RWPE1 (cell line): ENCODE results near the gene LSM2.
"Not testable (repeated sequence)": the region's sequence is repeated elsewhere in the genome, so short reads cannot be mapped to it uniquely, and the experiment has no call there.

ENCODE experiments used
- CTCF ChIA-PET: fragments of 350-600 bp; sonication (Branson Sonifier 250); formaldehyde crosslinking; extraction: SDS; loops from one replicate; lab custom pipeline; 2021; lab: Yijun Ruan, JAX
- POLR2A ChIA-PET: fragments of 400-600 bp; formaldehyde crosslinking; extraction: SDS; loops from one replicate; lab custom pipeline; 2020; ENCODE audit warnings: antibody characterized with exemption; ENCODE audit not compliant: low non-redundant PET; lab: Yijun Ruan, JAX
- DNase-seq: peaks from one replicate; pipeline ENCODE4 v3.0.0; 2012; ENCODE audit warnings: low spot score
- H3K27ac ChIP-seq: fragments of 450-650 bp; 2 replicates; pipeline ENCODE4 v1.5.1; 2017
- TF ChIP-seq, protein P1 (sequence below): fragments of 450-650 bp; conservative IDR thresholded peaks from 2 replicates; pipeline ENCODE4 v1.5.1; 2017; ENCODE audit warnings: low read depth, mild to moderate bottlenecking

The LSM2 gene

DNA sequence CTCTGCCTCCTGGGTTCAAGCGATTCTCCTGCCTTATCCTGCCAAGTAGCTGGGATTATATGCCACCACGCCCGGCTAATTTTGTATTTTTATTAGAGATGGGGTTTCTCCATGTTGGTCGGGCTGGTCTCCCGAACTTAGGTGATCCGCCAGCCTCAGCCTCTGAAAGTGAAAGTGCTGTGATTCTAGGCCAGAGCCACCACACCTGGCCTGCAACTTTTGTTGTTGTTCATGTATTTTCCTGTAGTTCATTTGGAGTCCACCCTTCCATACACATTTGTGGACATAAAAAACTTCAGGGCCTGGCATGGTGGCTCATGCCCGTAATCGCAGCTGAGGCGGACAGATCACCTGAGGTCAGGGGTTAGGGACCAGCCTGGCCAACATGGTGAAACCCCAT, 35.3 kb upstream of the LSM2 start:
- no peak for DNase-seq
- peak overlapping the region; percentile 70 for H3K27ac ChIP-seq
- TF ChIP-seq, protein P1, sequence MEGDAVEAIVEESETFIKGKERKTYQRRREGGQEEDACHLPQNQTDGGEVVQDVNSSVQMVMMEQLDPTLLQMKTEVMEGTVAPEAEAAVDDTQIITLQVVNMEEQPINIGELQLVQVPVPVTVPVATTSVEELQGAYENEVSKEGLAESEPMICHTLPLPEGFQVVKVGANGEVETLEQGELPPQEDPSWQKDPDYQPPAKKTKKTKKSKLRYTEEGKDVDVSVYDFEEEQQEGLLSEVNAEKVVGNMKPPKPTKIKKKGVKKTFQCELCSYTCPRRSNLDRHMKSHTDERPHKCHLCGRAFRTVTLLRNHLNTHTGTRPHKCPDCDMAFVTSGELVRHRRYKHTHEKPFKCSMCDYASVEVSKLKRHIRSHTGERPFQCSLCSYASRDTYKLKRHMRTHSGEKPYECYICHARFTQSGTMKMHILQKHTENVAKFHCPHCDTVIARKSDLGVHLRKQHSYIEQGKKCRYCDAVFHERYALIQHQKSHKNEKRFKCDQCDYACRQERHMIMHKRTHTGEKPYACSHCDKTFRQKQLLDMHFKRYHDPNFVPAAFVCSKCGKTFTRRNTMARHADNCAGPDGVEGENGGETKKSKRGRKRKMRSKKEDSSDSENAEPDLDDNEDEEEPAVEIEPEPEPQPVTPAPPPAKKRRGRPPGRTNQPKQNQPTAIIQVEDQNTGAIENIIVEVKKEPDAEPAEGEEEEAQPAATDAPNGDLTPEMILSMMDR: no peak
- ChIA-PET CTCF (no interaction called here), POLR2A (no interaction called here)

DNA sequence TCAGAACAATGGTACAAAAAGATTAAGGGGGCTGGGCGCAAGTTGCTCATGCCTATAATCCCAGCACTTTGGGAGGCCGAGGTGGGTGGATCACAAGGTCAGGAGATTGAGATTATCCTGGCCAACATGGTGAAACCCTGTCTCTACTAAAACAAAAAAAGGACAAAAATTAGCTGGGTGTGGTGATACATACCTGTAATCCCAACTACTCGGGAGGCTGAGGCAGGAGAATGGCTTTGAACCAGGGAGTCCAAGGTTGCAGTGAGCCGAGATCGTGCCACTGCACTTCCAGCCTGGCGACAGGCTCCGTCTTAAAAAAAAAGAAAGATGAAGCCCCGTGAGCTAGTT, 33.0 kb upstream of the LSM2 start:
- H3K27ac ChIP-seq: peak overlapping the region; percentile 36
- CTCF ChIA-PET, DNase-seq, POLR2A ChIA-PET: not testable (repeated sequence)

DNA sequence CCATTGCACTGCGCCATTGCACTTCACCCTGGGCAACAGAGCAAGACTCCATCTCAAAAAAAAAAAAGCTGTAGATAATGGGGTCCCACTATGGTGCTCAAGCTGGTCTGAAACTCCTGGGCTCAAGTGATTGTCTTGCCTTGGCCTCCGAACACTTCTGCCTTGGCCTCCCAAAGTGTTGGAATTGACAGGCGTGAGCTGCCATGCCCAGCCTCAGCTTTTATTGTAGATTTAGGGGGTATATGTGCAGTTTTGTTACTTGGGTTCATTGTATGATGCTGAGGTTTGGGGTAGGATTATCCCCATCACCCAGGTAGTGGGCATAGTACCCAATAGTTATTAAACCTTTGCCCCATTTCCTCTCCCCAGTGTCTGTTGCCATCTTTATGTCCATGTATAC, 32.2 kb upstream of the LSM2 start:
- TF ChIP-seq, protein P1: no peak
- no peak for DNase-seq
- ChIA-PET CTCF (interaction anchor here (0.6 kb wide), 2 partner anchors 16 to 48 kb away, joined by 3 to 4 read pairs; no protein-coding TSS in a partner anchor), POLR2A (no interaction called here)
- peak overlapping the region; percentile 69 for H3K27ac ChIP-seq

DNA sequence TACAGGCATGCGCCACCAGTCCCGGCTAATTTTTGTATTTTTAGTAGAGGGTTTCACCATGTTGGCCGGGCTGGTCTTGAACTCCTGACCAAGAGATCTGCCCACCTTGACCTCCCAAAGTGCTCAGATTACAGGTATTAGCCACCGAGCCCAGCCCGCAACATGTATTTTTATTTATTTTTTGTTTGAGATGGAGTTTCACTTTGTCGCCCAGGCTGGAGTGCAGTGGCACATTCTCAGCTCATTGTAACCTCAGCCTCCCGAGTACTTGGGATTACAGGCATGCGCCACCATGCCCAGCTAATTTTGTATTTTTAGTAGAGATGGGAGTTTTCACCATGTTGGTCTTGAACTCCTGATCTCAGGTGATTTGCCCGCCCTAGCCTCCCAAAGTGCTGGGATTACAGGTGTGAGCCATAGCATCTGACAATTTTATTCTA, 31.4 kb upstream of the LSM2 start:
- POLR2A ChIA-PET: interaction anchor here (0.7 kb wide), 2 partner anchors 16 to 1129 kb away, joined by 3 read pairs; no protein-coding TSS in a partner anchor
- H3K27ac ChIP-seq: peak overlapping the region; percentile 69
- CTCF ChIA-PET, DNase-seq: not testable (repeated sequence)

DNA sequence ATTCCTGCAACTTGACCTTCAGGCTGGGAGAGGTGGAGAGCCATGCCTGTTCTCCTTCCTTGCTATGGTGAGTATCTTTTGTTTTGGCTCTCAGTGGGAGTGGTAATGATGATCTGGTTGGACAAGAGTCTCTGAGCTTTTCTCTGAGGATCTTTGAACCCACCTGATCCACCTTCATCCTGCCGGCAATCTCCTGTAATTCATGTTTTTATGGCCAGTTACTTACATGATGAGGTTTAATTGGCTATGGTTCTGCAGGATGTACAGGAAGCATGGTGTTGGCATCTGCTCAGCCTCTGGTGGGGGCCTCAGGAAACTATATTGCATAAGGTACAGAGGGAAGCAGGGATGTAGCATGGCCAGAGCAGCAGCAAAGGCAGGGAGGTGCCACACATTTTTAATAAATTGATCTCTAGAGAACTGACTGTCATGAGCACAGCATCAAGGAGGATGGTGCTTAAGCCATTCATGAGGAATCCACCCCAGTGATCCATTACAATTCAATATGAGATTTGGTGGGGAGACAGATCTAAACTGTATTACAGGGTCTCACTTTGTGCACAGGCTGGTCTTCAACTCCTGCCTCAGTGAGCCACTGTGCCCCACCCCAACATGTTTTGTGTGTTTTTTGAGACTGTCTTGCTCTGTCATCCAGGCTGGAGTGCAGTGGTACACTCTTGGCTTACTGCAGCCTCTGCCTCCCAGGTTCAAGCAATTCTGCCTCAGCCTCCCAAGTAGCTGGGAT, 30.8 kb upstream of the LSM2 start:
- TF ChIP-seq, protein P1: no peak
- DNase-seq: no peak
- peak overlapping the region; percentile 69 for H3K27ac ChIP-seq
- ChIA-PET POLR2A (interaction anchor here (1.1 kb wide), 1 partner anchor 23 kb away, joined by 5 read pairs; the partner anchor contains the start of gene HSPA1L), CTCF (interaction anchor here (1.1 kb wide), 1 partner anchor 42 kb away, joined by 4 read pairs; no protein-coding TSS in a partner anchor)

DNA sequence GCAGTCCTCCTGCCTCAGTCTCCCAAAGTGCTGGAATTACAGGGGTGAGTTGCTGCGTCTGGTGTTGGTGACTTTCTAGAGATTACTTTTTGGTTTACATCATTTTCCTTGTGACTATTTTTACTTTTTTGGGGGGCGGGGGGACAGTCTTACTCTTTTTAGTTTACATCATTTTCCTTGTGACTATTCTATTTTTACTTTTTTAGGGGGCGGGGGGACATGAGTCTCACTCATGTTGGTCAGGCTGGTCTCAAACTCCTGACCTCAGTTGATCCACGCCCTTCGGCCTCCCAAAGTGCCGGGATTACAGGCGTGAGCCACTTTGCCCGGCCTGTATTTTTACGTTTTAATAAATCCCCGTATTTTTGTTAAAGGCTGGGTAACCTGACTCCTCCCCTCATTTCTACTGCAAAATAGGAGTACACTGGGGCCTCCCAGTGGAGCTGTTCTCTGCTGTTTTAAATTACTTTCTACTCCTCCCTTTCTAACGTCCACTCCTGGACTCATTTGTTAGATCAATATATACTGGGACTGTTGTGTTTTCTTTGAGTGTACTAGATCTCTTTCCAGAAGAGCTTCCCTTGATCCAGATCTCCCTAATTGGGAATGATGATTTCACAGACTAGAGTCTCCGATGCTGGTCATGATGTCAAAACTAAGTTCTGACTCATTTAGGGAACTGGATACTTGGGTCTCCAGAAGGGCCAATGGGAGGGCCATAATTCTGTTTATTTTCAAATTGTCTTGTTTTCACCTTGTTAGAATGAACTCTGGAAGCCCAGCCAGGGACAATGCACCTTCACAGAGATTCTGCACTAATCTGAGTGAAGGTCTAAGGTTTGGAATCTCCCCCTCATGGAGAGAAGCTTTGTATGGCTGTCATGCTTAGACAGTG, 30.0 kb upstream of the LSM2 start:
- ChIA-PET POLR2A (interaction anchor here (0.6 to 1.1 kb wide), 3 partner anchors 15 to 51 kb away, joined by 3 to 6 read pairs (median 5); partner anchors contain the start of gene HSPA1L), CTCF (interaction anchor here (1.1 kb wide), 1 partner anchor 41 kb away, joined by 4 read pairs; no protein-coding TSS in a partner anchor)
- peak overlapping the region; percentile 97 for H3K27ac ChIP-seq
- TF ChIP-seq, protein P1: no peak
- DNase-seq: no peak

DNA sequence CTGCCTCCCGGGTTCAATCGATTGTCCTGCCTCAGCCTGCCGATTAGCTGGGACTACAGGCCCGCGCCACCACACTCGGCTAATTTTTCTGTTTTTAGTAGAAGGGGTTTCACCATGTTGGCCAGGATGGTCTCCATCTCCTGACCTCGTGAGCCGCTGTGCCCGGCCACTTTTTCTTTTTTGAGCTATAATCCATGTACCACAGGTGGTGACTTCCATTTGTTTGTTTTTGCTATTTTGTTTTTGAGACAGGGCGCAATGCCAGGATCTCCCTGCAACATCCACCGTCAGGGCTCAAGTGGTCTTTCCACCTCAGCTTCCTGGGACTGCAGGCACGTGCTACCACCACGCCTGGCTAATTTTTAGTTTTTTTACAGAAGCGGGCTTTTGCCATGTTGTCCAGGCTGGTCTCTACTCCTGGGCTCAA, 29.3 kb upstream of the LSM2 start:
- POLR2A ChIA-PET: interaction anchor here (0.6 to 1.1 kb wide), 2 partner anchors 15 to 21 kb away, joined by 3 to 5 read pairs; partner anchors contain the start of gene HSPA1L
- no peak for DNase-seq
- CTCF ChIA-PET: interaction anchor here (0.6 kb wide), 2 partner anchors 16 to 35 kb away, joined by 3 to 6 read pairs; no protein-coding TSS in a partner anchor

More for the DNA sequence above, 29.3 kb upstream of the LSM2 start:
- TF ChIP-seq, protein P1: no peak
- peak overlapping the region; percentile 97 for H3K27ac ChIP-seq
